GM12878 (cell line): ENCODE results near the gene NRG3. TPM values are rescaled to one million over a fixed set of nuclear protein-coding genes. Genes with fewer than 3 reads are reported as not detected.

Source experiments
- ATAC-seq: fragments of 200-7000 bp; cut with Tn5 transposase; 3 replicates; pipeline ENCODE4 v1.9.1; 2020; ENCODE audit warnings: mild to moderate bottlenecking, moderate library complexity
- BruUV-seq: library from RNA; stranded (reverse); fragments of 400-500 nt; replicated peaks from 2 replicates; lab custom pipeline; 2021; lab: Mats Ljungman, UMichigan
- CTCF ChIA-PET: fragments of 300-600 bp; sonication (Branson Sonifier 250); formaldehyde crosslinking; extraction: SDS; loops from one replicate; lab custom pipeline; 2021; ENCODE audit warnings: inconsistent platforms; lab: Yijun Ruan, JAX
- POLR2A ChIA-PET: fragments of 350-600 bp; formaldehyde crosslinking; extraction: SDS; loops from one replicate; lab custom pipeline; 2021; ENCODE audit warnings: inconsistent platforms; lab: Charles Lee
- RAD21 ChIA-PET: fragments of 300-600 bp; sonication (Branson Sonifier 250); formaldehyde crosslinking; loops from one replicate; lab custom pipeline; 2023; ENCODE audit warnings: antibody characterized with exemption; ENCODE audit not compliant: unreplicated experiment; lab: Charles Lee
- SMC1A ChIA-PET: fragments of 300-600 bp; sonication (Branson Sonifier 250); formaldehyde crosslinking; loops from one replicate; lab custom pipeline; 2023; ENCODE audit not compliant: unreplicated experiment, uncharacterized antibody; lab: Charles Lee
- DNase-seq: peaks from one replicate; pipeline ENCODE4 v3.0.0-alpha.2; 2011; ENCODE audit warnings: low read depth, low spot score
- FAIRE-seq: peaks from 3 replicates; lab custom pipeline; 2011; peaks lifted over from hg19 to GRCh38; lab: Jason Lieb, UNC
- H2AFZ ChIP-seq: 2 replicates; pipeline ENCODE4 v1.6.0; 2011; ENCODE audit warnings: low read depth, low read length, control low read depth; ENCODE audit not compliant: control insufficient read depth
- H3K27ac ChIP-seq: 2 replicates; pipeline ENCODE4 v1.5.1; 2011; ENCODE audit warnings: control low read depth; ENCODE audit not compliant: control insufficient read depth, insufficient read depth
- H3K27me3 ChIP-seq, 2 experiments: replicated peaks in 1 of 2; 2 replicates each; pipeline versions ENCODE4 v1.6.0 to v1.6.1; 2011; ENCODE audit warnings: low read length in 1 of 2; ENCODE audit not compliant: control insufficient read depth in 2 of 2, insufficient read depth in 2 of 2
- H3K36me3 ChIP-seq, 2 experiments: 2 replicates each; pipeline ENCODE4 v1.5.1; 2011; ENCODE audit warnings: low read length in 1 of 2; ENCODE audit not compliant: control insufficient read depth in 2 of 2, insufficient read depth in 2 of 2
- H3K4me1 ChIP-seq: 2 replicates; pipeline ENCODE4 v1.6.1; 2011; ENCODE audit warnings: mild to moderate bottlenecking, low read length, moderate library complexity, mixed read lengths; ENCODE audit not compliant: control insufficient read depth, insufficient read depth
- H3K4me2 ChIP-seq: 2 replicates; pipeline ENCODE4 v1.6.0; 2011; ENCODE audit warnings: control low read depth; ENCODE audit not compliant: control insufficient read depth, insufficient read depth
- H3K4me3 ChIP-seq: fragments of 200-600 bp; sonication (generic); 2 replicates; pipeline ENCODE4 v1.5.1; 2016
- H3K79me2 ChIP-seq: 2 replicates; pipeline ENCODE4 v1.6.0; 2011; ENCODE audit warnings: low read length; ENCODE audit not compliant: control insufficient read depth, insufficient read depth
- H3K9ac ChIP-seq: 2 replicates; pipeline ENCODE4 v1.8.0; 2011; ENCODE audit warnings: low read length, control low read depth, mixed read lengths; ENCODE audit not compliant: control insufficient read depth, insufficient read depth
- H3K9me3 ChIP-seq: replicated peaks from 3 replicates; pipeline ENCODE4 v1.5.1; 2011; ENCODE audit warnings: mild to moderate bottlenecking, low read length; ENCODE audit not compliant: control insufficient read depth, insufficient read depth
- H4K20me1 ChIP-seq: 2 replicates; pipeline ENCODE4 v1.6.0; 2011; ENCODE audit not compliant: control insufficient read depth, insufficient read depth
- ATF3 ChIP-seq: IDR thresholded peaks from 2 replicates; pipeline ENCODE4 v1.6.1; 2011; ENCODE audit warnings: low read depth, mild to moderate bottlenecking, low read length, moderate library complexity, borderline replicate concordance; ENCODE audit errors: extremely low read depth
- CBX3 ChIP-seq: fragments of 200-600 bp; sonication (generic); IDR thresholded peaks from 2 replicates; pipeline ENCODE4 v1.6.1; 2016; ENCODE audit warnings: low read depth, borderline replicate concordance
- CTCF ChIP-seq, 3 experiments: IDR thresholded peaks in 2 of 3; conservative IDR thresholded peaks in 1 of 3; 2 replicates each; pipeline ENCODE4 v1.5.1; 2011; ENCODE audit warnings: low read depth in 3 of 3, low read length in 3 of 3, mild to moderate bottlenecking in 3 of 3, control low read depth in 2 of 3, moderate library complexity in 2 of 3, inconsistent platforms in 1 of 3, mixed read lengths in 1 of 3; ENCODE audit not compliant: control insufficient read depth in 2 of 3, insufficient read depth in 1 of 3; ENCODE audit errors: extremely low read depth in 1 of 3
- EZH2 ChIP-seq: IDR thresholded peaks from 2 replicates; pipeline ENCODE4 v1.6.1; 2012; ENCODE audit warnings: low read depth, mild to moderate bottlenecking, control low read depth, inconsistent platforms, low read length, borderline replicate concordance; ENCODE audit not compliant: control insufficient read depth
- MTA3 ChIP-seq: IDR thresholded peaks from 2 replicates; pipeline ENCODE4 v1.6.1; 2012; ENCODE audit warnings: low read length, inconsistent platforms, borderline replicate concordance
- NFYB ChIP-seq: IDR thresholded peaks from 2 replicates; pipeline ENCODE4 v1.6.1; 2011; ENCODE audit warnings: low read depth, mild to moderate bottlenecking, low read length, improper control_type of control experiment, moderate library complexity; ENCODE audit not compliant: insufficient read depth
- PAX8 ChIP-seq: fragments of 450-650 bp; IDR thresholded peaks from 2 replicates; pipeline ENCODE4 v1.6.1; 2017; ENCODE audit warnings: mild to moderate bottlenecking, moderate library complexity
- POLR2AphosphoS5 ChIP-seq: IDR thresholded peaks from 2 replicates; pipeline ENCODE4 v1.6.1; 2011; ENCODE audit warnings: mild to moderate bottlenecking, low read length, inconsistent platforms
- RELB ChIP-seq: fragments of 450-650 bp; IDR thresholded peaks from 2 replicates; pipeline ENCODE4 v1.6.1; 2017; ENCODE audit warnings: low read depth, mild to moderate bottlenecking, moderate library complexity
- SPI1 ChIP-seq: IDR thresholded peaks from 2 replicates; pipeline ENCODE4 v1.6.1; 2011; ENCODE audit warnings: low read depth, mild to moderate bottlenecking, low read length, moderate library complexity, borderline replicate concordance; ENCODE audit not compliant: insufficient read depth
- TAF1 ChIP-seq: IDR thresholded peaks from 2 replicates; pipeline ENCODE4 v1.6.1; 2011; ENCODE audit warnings: mild to moderate bottlenecking, low read depth, low read length, borderline replicate concordance
- ZBTB40 ChIP-seq: fragments of 450-650 bp; IDR thresholded peaks from 2 replicates; pipeline ENCODE4 v1.6.1; 2016; ENCODE audit warnings: mild to moderate bottlenecking, moderate library complexity, borderline replicate concordance
- ZNF622 ChIP-seq: fragments of 450-650 bp; IDR thresholded peaks from 2 replicates; pipeline ENCODE4 v1.6.1; 2017; ENCODE audit warnings: mild to moderate bottlenecking, inconsistent platforms
- WGBS: methylation state at CpG from one replicate; pipeline ENCODE4 v1.1.6; 2016; ENCODE audit warnings: low lambda C conversion rate; ENCODE audit not compliant: insufficient replicate concordance, insufficient coverage; ENCODE audit errors: missing lambda C conversion rate; 5-methylcytosine and 5-hydroxymethylcytosine counted together
- in situ Hi-C: fragments of 300-500 bp; cut with MboI; formaldehyde crosslinking; loops from 9 replicates; pipeline ENCODE4 v1.14.3; 2018; ENCODE audit warnings: mixed read lengths
- intact Hi-C: fragments of 100-400 bp; cut with micrococcal nuclease; formaldehyde crosslinking; loops from one replicate; pipeline ENCODE4 v1.14.2; 2022; ENCODE audit not compliant: unreplicated experiment
- polyA plus RNA-seq, 11 experiments: library from polyadenylated mRNA; depleted of rRNA in 4 of 11; unstranded in 6 of 11; stranded (reverse) in 5 of 11; fragments of >200 nt; fragmentation: Nextera tagmentation in 4 of 11; fragmentation: Illumina TruSeq in 1 of 11; extraction: Ambion mirVana in 4 of 11; extraction: Trizol in 1 of 11; gene quantifications; 1 replicate in 1 of 11; 2 replicates in 10 of 11; pipeline versions ENCODE4 v1.2.1 to v1.2.3, GENCODE V29; 2011 to 2016; ENCODE audit warnings: inconsistent platforms in 2 of 11, missing spikeins in 2 of 11, low read depth in 1 of 11
- total RNA-seq, 4 experiments: library from RNA; depleted of rRNA in 3 of 4; stranded (reverse); fragments of >200 nt in 3 of 4; fragmentation: Illumina TruSeq in 1 of 4; extraction: Trizol in 1 of 4; gene quantifications; 2 replicates each; pipeline versions ENCODE4 v1.2.1 to v1.2.3, GENCODE V29; 2013 to 2021

Gene NRG3
- total and polyA plus RNA-seq, 10 of the 15 experiments (the other 5 are each of a cell fraction or from before 2014, with no cell fraction given), result 0.03 to 0.41 (median 0.17) TPM; not detected in 3

- TF ChIP-seq ZBTB40, result no peak
- no peak for TF ChIP-seq NFYB
These were observed 335.3 kb downstream of the NRG3 start (continued) for GRCh38 chr10:82210331-82210730.

- Histone ChIP-seq H3K9me3 (no peaks in the 10 kb centered on the region), H3K4me2 (no peak overlapping the region), H3K4me3 (no peak overlapping the region), H3K27me3 (no peaks in the 10 kb centered on the region), H3K36me3 (no peaks in the 10 kb centered on the region), H4K20me1 (no peaks in the 10 kb centered on the region), H3K27ac (no peak overlapping the region), H3K79me2 (no peaks in the 10 kb centered on the region), H2AFZ (no peak overlapping the region), H3K4me1 (no peaks in the 10 kb centered on the region), H3K9ac (no peak overlapping the region)
- ChIA-PET SMC1A (interaction anchor here (1.0 kb wide), 1 partner anchor 13 kb away, joined by 4 read pairs; no protein-coding TSS in a partner anchor), CTCF (no interaction called here), RAD21 (interaction anchor here (0.7 kb wide), 1 partner anchor 1538 kb away, joined by 3 read pairs; no protein-coding TSS in a partner anchor), POLR2A (no interaction called here)
- WGBS, result 0% methylated on average over 3 of the region's 3 CpGs
- FAIRE-seq (no peak), ATAC-seq (no peak), DNase-seq (no peak)
- intact Hi-C loops (no loop called here), in situ Hi-C loops (no loop called here)
- BruUV-seq, result no TSS peak
- no peak for TF ChIP-seq POLR2AphosphoS5
- TF ChIP-seq CTCF (IDR thresholded peaks at IDR 0.05 in 2 of 3, conservative IDR thresholded peaks at IDR 0.05 in 1 of 3; ENCODE audit: control insufficient read depth in 2 of 3, extremely low read depth in 1 of 3, insufficient read depth in 1 of 3, low read depth in 3 of 3, low read length in 3 of 3), result no peak
- no peak for TF ChIP-seq PAX8
- no peak for TF ChIP-seq SPI1
- TF ChIP-seq RELB, result no peak
- no peak for TF ChIP-seq MTA3
- no peak for TF ChIP-seq EZH2
- TF ChIP-seq CBX3, result no peak
- no peak for TF ChIP-seq ZNF622
- no peak for TF ChIP-seq ATF3
- TF ChIP-seq TAF1, result no peak
These were observed 336.4 kb downstream of the NRG3 start for GRCh38 chr10:82211346-82211745.
